OCI-LY1 (cell line): ENCODE data around the gene PON1.

Experiments used
- CTCF ChIP-seq: fragments of 200-600 bp; sonication (generic), shearing (Covaris generic); IDR thresholded peaks from 2 replicates; pipeline ENCODE4 v1.5.1; 2017; ENCODE audit warnings: mild to moderate bottlenecking, antibody characterized with exemption, low read length, moderate library complexity, mixed read lengths
- EZH2 ChIP-seq: fragments of 200-600 bp; sonication (generic), shearing (Covaris generic); IDR thresholded peaks from 2 replicates; pipeline ENCODE4 v1.8.0; 2017; ENCODE audit warnings: borderline replicate concordance, mixed run types, mild to moderate bottlenecking, antibody characterized with exemption, low read length, moderate library complexity, mixed read lengths

- TF ChIP-seq CTCF = no peak
- TF ChIP-seq EZH2 = no peak
Observed at GRCh38 chr7:95312561-95312960, 11.8 kb downstream of the PON1 start.
